ENCODE results near the gene SNRPB. TPM values are rescaled to one million over a fixed set of nuclear protein-coding genes. Genes with fewer than 3 reads are reported as not detected.
"Not testable (repeated sequence)": the region's sequence is repeated elsewhere in the genome, so short reads cannot be mapped to it uniquely, and the experiment has no call there.

Gene SNRPB
- total RNA-seq, 1 donor from 2014 or later: 207 TPM

GRCh38 chr20:2507464-2507863 lies 36.9 kb upstream of the SNRPB start:
- no peak overlapping the region for H3K9ac ChIP-seq (ENCODE audit: low read length)
- H3K4me2 ChIP-seq (ENCODE audit: low read length): peak overlapping the region; percentile 92
- no peaks in the 10 kb centered on the region for H4K20me1 ChIP-seq (ENCODE audit: insufficient read depth, low read length)
- H3K27me3 ChIP-seq (ENCODE audit: insufficient read depth, low read length): no peaks in the 10 kb centered on the region
- H3K27me3 Mint-ChIP-seq (ENCODE audit: low read depth, unreplicated experiment): peaks cover 17% of the 10 kb centered on the region
- DNase-seq (ENCODE audit: low read depth) (no peak), FAIRE-seq (no peak)
- H3K9me3 ChIP-seq (ENCODE audit: insufficient read depth, low read depth, low read length): no peaks in the 10 kb centered on the region
- peaks cover 8% of the 10 kb centered on the region for H3K4me1 ChIP-seq (ENCODE audit: insufficient read depth, low read length)
- H3K4me3 Mint-ChIP-seq (ENCODE audit: unreplicated experiment): peak overlapping the region; percentile 100
- TF ChIP-seq CTCF (IDR thresholded peaks at IDR 0.05; ENCODE audit: insufficient read depth, low read depth, low read length) (no peak), EZH2 (IDR thresholded peaks at IDR 0.05; ENCODE audit: insufficient read depth, low read length) (no peak)
- peaks cover 25% of the 10 kb centered on the region for H3K79me2 ChIP-seq (ENCODE audit: insufficient read depth, low read length)
- no peak overlapping the region for H2AFZ ChIP-seq (ENCODE audit: low read depth, low read length)
- peaks cover 1% of the 10 kb centered on the region for H3K9me3 Mint-ChIP-seq (ENCODE audit: unreplicated experiment)
- H3K27ac ChIP-seq (ENCODE audit: low read depth, low read length): no peak overlapping the region
- H3K36me3 Mint-ChIP-seq (ENCODE audit: low read depth, unreplicated experiment): peaks cover 2% of the 10 kb centered on the region
- no peaks in the 10 kb centered on the region for H3K36me3 ChIP-seq (ENCODE audit: insufficient read depth, low read length)
- H3K27ac Mint-ChIP-seq (ENCODE audit: unreplicated experiment): no peak overlapping the region
- peak overlapping the region; percentile 88 for H3K4me3 ChIP-seq (ENCODE audit: insufficient read depth, low read depth, low read length)
- H3K4me1 Mint-ChIP-seq (ENCODE audit: low read depth, unreplicated experiment): peaks cover 7% of the 10 kb centered on the region

GRCh38 chr20:2506426-2506825 lies 35.8 kb upstream of the SNRPB start:
- H3K36me3 ChIP-seq (ENCODE audit: insufficient read depth, low read length); H3K27ac ChIP-seq (ENCODE audit: low read depth, low read length); H3K36me3 Mint-ChIP-seq (ENCODE audit: low read depth, unreplicated experiment); H3K4me1 Mint-ChIP-seq (ENCODE audit: low read depth, unreplicated experiment); H3K4me3 ChIP-seq (ENCODE audit: insufficient read depth, low read depth, low read length); H3K4me1 ChIP-seq (ENCODE audit: insufficient read depth, low read length); FAIRE-seq; H3K27me3 ChIP-seq (ENCODE audit: insufficient read depth, low read length); H4K20me1 ChIP-seq (ENCODE audit: insufficient read depth, low read length); H3K4me3 Mint-ChIP-seq (ENCODE audit: unreplicated experiment); H3K9me3 ChIP-seq (ENCODE audit: insufficient read depth, low read depth, low read length); H3K9ac ChIP-seq (ENCODE audit: low read length); DNase-seq (ENCODE audit: low read depth); H3K27ac Mint-ChIP-seq (ENCODE audit: unreplicated experiment); H2AFZ ChIP-seq (ENCODE audit: low read depth, low read length); H3K27me3 Mint-ChIP-seq (ENCODE audit: low read depth, unreplicated experiment); H3K4me2 ChIP-seq (ENCODE audit: low read length); H3K9me3 Mint-ChIP-seq (ENCODE audit: unreplicated experiment): not testable (repeated sequence)
- peaks cover 25% of the 10 kb centered on the region for H3K79me2 ChIP-seq (ENCODE audit: insufficient read depth, low read length)

- H3K4me3 Mint-ChIP-seq (ENCODE audit: unreplicated experiment); DNase-seq (ENCODE audit: low read depth); H3K9me3 ChIP-seq (ENCODE audit: insufficient read depth, low read depth, low read length); H3K36me3 ChIP-seq (ENCODE audit: insufficient read depth, low read length); H3K9ac ChIP-seq (ENCODE audit: low read length); H3K27ac ChIP-seq (ENCODE audit: low read depth, low read length); FAIRE-seq; H3K4me2 ChIP-seq (ENCODE audit: low read length); H3K4me1 Mint-ChIP-seq (ENCODE audit: low read depth, unreplicated experiment); H3K27me3 ChIP-seq (ENCODE audit: insufficient read depth, low read length); H3K4me1 ChIP-seq (ENCODE audit: insufficient read depth, low read length); H3K36me3 Mint-ChIP-seq (ENCODE audit: low read depth, unreplicated experiment); H3K9me3 Mint-ChIP-seq (ENCODE audit: unreplicated experiment); H3K4me3 ChIP-seq (ENCODE audit: insufficient read depth, low read depth, low read length); H2AFZ ChIP-seq (ENCODE audit: low read depth, low read length); H3K27ac Mint-ChIP-seq (ENCODE audit: unreplicated experiment); H4K20me1 ChIP-seq (ENCODE audit: insufficient read depth, low read length); H3K27me3 Mint-ChIP-seq (ENCODE audit: low read depth, unreplicated experiment): not testable (repeated sequence)
- peaks cover 25% of the 10 kb centered on the region for H3K79me2 ChIP-seq (ENCODE audit: insufficient read depth, low read length)
Measured at GRCh38 chr20:2504803-2505202, 34.2 kb upstream of the SNRPB start.

GRCh38 chr20:2502808-2503384 lies 32.3 kb upstream of the SNRPB start:
- not testable (repeated sequence) for H3K9me3 ChIP-seq (ENCODE audit: insufficient read depth, low read depth, low read length); H3K4me2 ChIP-seq (ENCODE audit: low read length); H3K4me1 ChIP-seq (ENCODE audit: insufficient read depth, low read length); FAIRE-seq; H2AFZ ChIP-seq (ENCODE audit: low read depth, low read length); H3K4me1 Mint-ChIP-seq (ENCODE audit: low read depth, unreplicated experiment); H3K9me3 Mint-ChIP-seq (ENCODE audit: unreplicated experiment); H3K27ac ChIP-seq (ENCODE audit: low read depth, low read length); H3K36me3 Mint-ChIP-seq (ENCODE audit: low read depth, unreplicated experiment); H4K20me1 ChIP-seq (ENCODE audit: insufficient read depth, low read length); H3K4me3 Mint-ChIP-seq (ENCODE audit: unreplicated experiment); H3K27ac Mint-ChIP-seq (ENCODE audit: unreplicated experiment); H3K27me3 Mint-ChIP-seq (ENCODE audit: low read depth, unreplicated experiment); DNase-seq (ENCODE audit: low read depth); H3K27me3 ChIP-seq (ENCODE audit: insufficient read depth, low read length); H3K4me3 ChIP-seq (ENCODE audit: insufficient read depth, low read depth, low read length); H3K9ac ChIP-seq (ENCODE audit: low read length); H3K36me3 ChIP-seq (ENCODE audit: insufficient read depth, low read length)
- peaks cover 15% of the 10 kb centered on the region for H3K79me2 ChIP-seq (ENCODE audit: insufficient read depth, low read length)

Measured in astrocyte (in vitro differentiated cells and primary cell).